GM12878 (cell line): Measurements from ENCODE around the gene NOVA1.

Source experiments
- EZH2 ChIP-seq: IDR thresholded peaks from 2 replicates; pipeline ENCODE4 v1.6.1; 2012; ENCODE audit warnings: low read depth, mild to moderate bottlenecking, control low read depth, inconsistent platforms, low read length, borderline replicate concordance; ENCODE audit not compliant: control insufficient read depth
- YY1 ChIP-seq: IDR thresholded peaks from 2 replicates; pipeline ENCODE4 v1.6.1; 2011; ENCODE audit warnings: low read depth, mild to moderate bottlenecking, low read length
- TF ChIP-seq, protein P1 (sequence below): fragments of 450-650 bp; IDR thresholded peaks from 2 replicates; pipeline ENCODE4 v1.6.1; 2017; ENCODE audit warnings: mild to moderate bottlenecking

DNA sequence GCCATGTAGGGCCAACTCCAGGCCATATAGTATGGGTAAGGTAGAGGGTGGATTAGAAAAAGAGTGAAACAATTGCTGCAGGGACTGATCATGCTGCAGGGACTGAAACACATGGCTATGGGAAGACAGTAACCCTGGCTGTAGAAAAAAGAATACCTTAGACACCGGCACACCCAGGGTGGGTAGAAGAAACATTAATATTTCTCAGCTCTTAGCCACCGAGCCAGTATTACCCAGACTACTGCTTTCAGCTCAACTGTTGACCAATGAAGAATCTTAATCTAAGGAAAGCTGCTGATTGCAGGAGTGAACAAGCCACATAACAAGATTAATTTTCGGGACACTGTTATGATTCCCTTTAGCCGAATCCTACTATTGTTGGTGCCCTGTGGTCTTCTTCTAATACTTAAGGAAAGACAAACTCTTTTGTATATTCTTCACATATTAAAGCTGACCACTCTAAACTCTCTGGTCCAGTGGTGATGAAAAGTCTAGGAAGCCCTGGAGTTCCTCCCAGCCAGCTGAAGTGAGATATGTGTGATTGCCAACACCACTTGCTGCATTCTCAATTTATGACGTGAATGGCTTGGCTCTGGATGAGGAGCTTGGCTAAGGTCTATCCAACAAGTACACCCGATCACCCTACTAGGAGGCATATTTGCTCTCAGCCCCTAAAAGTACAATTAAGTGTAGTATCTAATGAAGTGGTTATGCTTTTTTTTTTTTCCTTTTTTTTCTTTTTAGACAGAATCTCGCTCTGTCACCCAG is 69.2 kb downstream of the NOVA1 start:
- TF ChIP-seq EZH2 (no peak), YY1 (no peak)
- TF ChIP-seq, protein P1, sequence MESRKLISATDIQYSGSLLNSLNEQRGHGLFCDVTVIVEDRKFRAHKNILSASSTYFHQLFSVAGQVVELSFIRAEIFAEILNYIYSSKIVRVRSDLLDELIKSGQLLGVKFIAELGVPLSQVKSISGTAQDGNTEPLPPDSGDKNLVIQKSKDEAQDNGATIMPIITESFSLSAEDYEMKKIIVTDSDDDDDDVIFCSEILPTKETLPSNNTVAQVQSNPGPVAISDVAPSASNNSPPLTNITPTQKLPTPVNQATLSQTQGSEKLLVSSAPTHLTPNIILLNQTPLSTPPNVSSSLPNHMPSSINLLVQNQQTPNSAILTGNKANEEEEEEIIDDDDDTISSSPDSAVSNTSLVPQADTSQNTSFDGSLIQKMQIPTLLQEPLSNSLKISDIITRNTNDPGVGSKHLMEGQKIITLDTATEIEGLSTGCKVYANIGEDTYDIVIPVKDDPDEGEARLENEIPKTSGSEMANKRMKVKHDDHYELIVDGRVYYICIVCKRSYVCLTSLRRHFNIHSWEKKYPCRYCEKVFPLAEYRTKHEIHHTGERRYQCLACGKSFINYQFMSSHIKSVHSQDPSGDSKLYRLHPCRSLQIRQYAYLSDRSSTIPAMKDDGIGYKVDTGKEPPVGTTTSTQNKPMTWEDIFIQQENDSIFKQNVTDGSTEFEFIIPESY = no peak
